Measurements from ENCODE around the gene CTBP1. TPM values are rescaled to one million over a fixed set of nuclear protein-coding genes. Genes with fewer than 3 reads are reported as not detected.

CTBP1 gene
- total and polyA plus RNA-seq, 2 experiments from 2014 or later: 74.0 to 192 TPM

DNA sequence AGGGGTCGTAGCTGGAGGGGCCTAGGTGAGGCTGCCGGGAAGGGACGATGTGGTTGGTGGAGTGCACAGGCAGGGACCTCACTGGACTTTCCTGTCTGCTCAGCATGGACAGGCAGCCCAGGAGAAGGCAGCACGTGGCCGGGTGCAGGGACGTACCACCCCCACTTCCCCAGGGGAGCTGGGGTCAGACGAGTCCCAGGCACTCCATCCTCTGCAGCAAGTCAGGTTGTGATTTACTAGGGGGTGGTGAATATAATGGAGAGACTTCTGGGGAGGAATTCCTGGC is 1.5 kb upstream of the CTBP1 start:
- Histone ChIP-seq H3K79me2 (replicated peaks; ENCODE audit: insufficient read depth) (peaks cover 25% of the 10 kb centered on the region), H3K27ac (ENCODE audit: low read depth) (no peak overlapping the region), H3K27me3 (ENCODE audit: insufficient read depth) (no peaks in the 10 kb centered on the region), H3K4me1 (ENCODE audit: insufficient read depth) (peaks cover 12% of the 10 kb centered on the region; the same call in 1 of the 2 replicates), H2AFZ (no peak overlapping the region), H3K9me2 (ENCODE audit: insufficient read depth) (0 out of 2 replicates have a peak, but pooled peaks cover 3% of the 10 kb centered on the region), H3K4me3 (peak overlapping the region; percentile 72), H3K36me3 (ENCODE audit: insufficient read depth) (peaks cover 2% of the 10 kb centered on the region; the same call in 1 of the 2 replicates), H3F3A (replicated peaks; ENCODE audit: low read depth) (no peaks in the 10 kb centered on the region), H3K4me2 (peak overlapping the region; percentile 84), H4K20me1 (replicated peaks; ENCODE audit: insufficient read depth) (peaks cover 3% of the 10 kb centered on the region; the same call in 1 of the 2 replicates)
- Mint-ChIP-seq H3K4me1 (peaks cover 13% of the 10 kb centered on the region), H3K27ac (no peak overlapping the region), H3K4me3 (peak overlapping the region; percentile 49), H3K9me3 (peaks cover 59% of the 10 kb centered on the region), H3K36me3 (ENCODE audit: low read depth) (peaks cover 50% of the 10 kb centered on the region), H3K27me3 (ENCODE audit: insufficient read depth, low read depth, poor library complexity) (peaks cover 23% of the 10 kb centered on the region)
- ATAC-seq: no peak
- TF ChIP-seq, protein P1, sequence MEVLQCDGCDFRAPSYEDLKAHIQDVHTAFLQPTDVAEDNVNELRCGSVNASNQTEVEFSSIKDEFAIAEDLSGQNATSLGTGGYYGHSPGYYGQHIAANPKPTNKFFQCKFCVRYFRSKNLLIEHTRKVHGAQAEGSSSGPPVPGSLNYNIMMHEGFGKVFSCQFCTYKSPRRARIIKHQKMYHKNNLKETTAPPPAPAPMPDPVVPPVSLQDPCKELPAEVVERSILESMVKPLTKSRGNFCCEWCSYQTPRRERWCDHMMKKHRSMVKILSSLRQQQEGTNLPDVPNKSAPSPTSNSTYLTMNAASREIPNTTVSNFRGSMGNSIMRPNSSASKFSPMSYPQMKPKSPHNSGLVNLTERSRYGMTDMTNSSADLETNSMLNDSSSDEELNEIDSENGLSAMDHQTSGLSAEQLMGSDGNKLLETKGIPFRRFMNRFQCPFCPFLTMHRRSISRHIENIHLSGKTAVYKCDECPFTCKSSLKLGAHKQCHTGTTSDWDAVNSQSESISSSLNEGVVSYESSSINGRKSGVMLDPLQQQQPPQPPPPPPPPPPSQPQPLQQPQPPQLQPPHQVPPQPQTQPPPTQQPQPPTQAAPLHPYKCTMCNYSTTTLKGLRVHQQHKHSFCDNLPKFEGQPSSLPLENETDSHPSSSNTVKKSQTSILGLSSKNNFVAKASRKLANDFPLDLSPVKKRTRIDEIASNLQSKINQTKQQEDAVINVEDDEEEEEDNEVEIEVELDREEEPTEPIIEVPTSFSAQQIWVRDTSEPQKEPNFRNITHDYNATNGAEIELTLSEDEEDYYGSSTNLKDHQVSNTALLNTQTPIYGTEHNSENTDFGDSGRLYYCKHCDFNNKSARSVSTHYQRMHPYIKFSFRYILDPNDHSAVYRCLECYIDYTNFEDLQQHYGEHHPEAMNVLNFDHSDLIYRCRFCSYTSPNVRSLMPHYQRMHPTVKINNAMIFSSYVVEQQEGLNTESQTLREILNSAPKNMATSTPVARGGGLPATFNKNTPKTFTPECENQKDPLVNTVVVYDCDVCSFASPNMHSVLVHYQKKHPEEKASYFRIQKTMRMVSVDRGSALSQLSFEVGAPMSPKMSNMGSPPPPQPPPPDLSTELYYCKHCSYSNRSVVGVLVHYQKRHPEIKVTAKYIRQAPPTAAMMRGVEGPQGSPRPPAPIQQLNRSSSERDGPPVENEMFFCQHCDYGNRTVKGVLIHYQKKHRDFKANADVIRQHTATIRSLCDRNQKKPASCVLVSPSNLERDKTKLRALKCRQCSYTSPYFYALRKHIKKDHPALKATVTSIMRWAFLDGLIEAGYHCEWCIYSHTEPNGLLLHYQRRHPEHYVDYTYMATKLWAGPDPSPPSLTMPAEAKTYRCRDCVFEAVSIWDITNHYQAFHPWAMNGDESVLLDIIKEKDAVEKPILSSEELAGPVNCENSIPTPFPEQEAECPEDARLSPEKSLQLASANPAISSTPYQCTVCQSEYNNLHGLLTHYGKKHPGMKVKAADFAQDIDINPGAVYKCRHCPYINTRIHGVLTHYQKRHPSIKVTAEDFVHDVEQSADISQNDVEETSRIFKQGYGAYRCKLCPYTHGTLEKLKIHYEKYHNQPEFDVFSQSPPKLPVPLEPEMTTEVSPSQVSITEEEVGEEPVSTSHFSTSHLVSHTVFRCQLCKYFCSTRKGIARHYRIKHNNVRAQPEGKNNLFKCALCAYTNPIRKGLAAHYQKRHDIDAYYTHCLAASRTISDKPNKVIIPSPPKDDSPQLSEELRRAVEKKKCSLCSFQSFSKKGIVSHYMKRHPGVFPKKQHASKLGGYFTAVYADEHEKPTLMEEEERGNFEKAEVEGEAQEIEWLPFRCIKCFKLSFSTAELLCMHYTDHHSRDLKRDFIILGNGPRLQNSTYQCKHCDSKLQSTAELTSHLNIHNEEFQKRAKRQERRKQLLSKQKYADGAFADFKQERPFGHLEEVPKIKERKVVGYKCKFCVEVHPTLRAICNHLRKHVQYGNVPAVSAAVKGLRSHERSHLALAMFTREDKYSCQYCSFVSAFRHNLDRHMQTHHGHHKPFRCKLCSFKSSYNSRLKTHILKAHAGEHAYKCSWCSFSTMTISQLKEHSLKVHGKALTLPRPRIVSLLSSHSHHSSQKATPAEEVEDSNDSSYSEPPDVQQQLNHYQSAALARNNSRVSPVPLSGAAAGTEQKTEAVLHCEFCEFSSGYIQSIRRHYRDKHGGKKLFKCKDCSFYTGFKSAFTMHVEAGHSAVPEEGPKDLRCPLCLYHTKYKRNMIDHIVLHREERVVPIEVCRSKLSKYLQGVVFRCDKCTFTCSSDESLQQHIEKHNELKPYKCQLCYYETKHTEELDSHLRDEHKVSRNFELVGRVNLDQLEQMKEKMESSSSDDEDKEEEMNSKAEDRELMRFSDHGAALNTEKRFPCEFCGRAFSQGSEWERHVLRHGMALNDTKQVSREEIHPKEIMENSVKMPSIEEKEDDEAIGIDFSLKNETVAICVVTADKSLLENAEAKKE (CRISPR knock-in tag; IDR thresholded peaks at IDR 0.05): no peak
- TF ChIP-seq, protein P2, sequence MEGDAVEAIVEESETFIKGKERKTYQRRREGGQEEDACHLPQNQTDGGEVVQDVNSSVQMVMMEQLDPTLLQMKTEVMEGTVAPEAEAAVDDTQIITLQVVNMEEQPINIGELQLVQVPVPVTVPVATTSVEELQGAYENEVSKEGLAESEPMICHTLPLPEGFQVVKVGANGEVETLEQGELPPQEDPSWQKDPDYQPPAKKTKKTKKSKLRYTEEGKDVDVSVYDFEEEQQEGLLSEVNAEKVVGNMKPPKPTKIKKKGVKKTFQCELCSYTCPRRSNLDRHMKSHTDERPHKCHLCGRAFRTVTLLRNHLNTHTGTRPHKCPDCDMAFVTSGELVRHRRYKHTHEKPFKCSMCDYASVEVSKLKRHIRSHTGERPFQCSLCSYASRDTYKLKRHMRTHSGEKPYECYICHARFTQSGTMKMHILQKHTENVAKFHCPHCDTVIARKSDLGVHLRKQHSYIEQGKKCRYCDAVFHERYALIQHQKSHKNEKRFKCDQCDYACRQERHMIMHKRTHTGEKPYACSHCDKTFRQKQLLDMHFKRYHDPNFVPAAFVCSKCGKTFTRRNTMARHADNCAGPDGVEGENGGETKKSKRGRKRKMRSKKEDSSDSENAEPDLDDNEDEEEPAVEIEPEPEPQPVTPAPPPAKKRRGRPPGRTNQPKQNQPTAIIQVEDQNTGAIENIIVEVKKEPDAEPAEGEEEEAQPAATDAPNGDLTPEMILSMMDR (conservative IDR thresholded peaks at IDR 0.05; ENCODE audit: low read depth in 2 of 2): no peak
- TF ChIP-seq ZNF331 (CRISPR knock-in tag; IDR thresholded peaks at IDR 0.05; ENCODE audit: low read depth): no peak
- TF ChIP-seq, protein P3, sequence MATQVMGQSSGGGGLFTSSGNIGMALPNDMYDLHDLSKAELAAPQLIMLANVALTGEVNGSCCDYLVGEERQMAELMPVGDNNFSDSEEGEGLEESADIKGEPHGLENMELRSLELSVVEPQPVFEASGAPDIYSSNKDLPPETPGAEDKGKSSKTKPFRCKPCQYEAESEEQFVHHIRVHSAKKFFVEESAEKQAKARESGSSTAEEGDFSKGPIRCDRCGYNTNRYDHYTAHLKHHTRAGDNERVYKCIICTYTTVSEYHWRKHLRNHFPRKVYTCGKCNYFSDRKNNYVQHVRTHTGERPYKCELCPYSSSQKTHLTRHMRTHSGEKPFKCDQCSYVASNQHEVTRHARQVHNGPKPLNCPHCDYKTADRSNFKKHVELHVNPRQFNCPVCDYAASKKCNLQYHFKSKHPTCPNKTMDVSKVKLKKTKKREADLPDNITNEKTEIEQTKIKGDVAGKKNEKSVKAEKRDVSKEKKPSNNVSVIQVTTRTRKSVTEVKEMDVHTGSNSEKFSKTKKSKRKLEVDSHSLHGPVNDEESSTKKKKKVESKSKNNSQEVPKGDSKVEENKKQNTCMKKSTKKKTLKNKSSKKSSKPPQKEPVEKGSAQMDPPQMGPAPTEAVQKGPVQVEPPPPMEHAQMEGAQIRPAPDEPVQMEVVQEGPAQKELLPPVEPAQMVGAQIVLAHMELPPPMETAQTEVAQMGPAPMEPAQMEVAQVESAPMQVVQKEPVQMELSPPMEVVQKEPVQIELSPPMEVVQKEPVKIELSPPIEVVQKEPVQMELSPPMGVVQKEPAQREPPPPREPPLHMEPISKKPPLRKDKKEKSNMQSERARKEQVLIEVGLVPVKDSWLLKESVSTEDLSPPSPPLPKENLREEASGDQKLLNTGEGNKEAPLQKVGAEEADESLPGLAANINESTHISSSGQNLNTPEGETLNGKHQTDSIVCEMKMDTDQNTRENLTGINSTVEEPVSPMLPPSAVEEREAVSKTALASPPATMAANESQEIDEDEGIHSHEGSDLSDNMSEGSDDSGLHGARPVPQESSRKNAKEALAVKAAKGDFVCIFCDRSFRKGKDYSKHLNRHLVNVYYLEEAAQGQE (IDR thresholded peaks at IDR 0.05; ENCODE audit: unreplicated experiment): no peak
- DNase-seq (ENCODE audit: low spot score): no peak

All from GM23338 (cell line).